Parathyroid adenoma (tissue), 2 donors: ENCODE data around the gene PI4KA.
"Not testable (repeated sequence)": the region's sequence is repeated elsewhere in the genome, so short reads cannot be mapped to it uniquely, and the experiment has no call there.

Source experiments
- H2AFZ ChIP-seq: fragments of 300-600 bp; sonication (generic); one replicate; pipeline ENCODE4 v1.7.0; 2017; ENCODE audit warnings: antibody characterized with exemption, mild to moderate bottlenecking
- H3K27ac ChIP-seq: fragments of 300-600 bp; sonication (generic); one replicate; pipeline ENCODE4 v1.7.0; 2017
- H3K27me3 ChIP-seq: fragments of 300-600 bp; sonication (generic); one replicate; pipeline ENCODE4 v1.7.0; 2017; ENCODE audit warnings: low read length; ENCODE audit not compliant: control insufficient read depth, insufficient read depth
- H3K36me3 ChIP-seq: fragments of 300-600 bp; sonication (generic); one replicate; pipeline ENCODE4 v1.7.0; 2017; ENCODE audit warnings: low read length; ENCODE audit not compliant: control insufficient read depth, insufficient read depth
- H3K4me1 ChIP-seq: fragments of 300-600 bp; sonication (generic); one replicate; pipeline ENCODE4 v1.7.0; 2017; ENCODE audit warnings: control low read depth
- H3K4me2 ChIP-seq: fragments of 300-600 bp; sonication (generic); one replicate; pipeline ENCODE4 v1.7.0; 2017; ENCODE audit warnings: low read length
- H3K4me3 ChIP-seq: fragments of 300-600 bp; sonication (generic); one replicate; pipeline ENCODE4 v1.7.0; 2017; ENCODE audit warnings: low read depth, low read length
- H3K79me2 ChIP-seq: fragments of 300-600 bp; sonication (generic); one replicate; pipeline ENCODE4 v1.7.0; 2017; ENCODE audit warnings: control low read depth
- H3K9ac ChIP-seq: fragments of 300-600 bp; sonication (generic); one replicate; pipeline ENCODE4 v1.7.0; 2017; ENCODE audit warnings: mild to moderate bottlenecking
- H3K9me3 ChIP-seq: fragments of 300-600 bp; sonication (generic); one replicate; pipeline ENCODE4 v1.7.0; 2017; ENCODE audit warnings: low read length; ENCODE audit not compliant: control insufficient read depth
- TF ChIP-seq, protein P1 (sequence below): fragments of 300-600 bp; sonication (generic); IDR thresholded peaks from one replicate; pipeline ENCODE4 v1.7.0; 2017; ENCODE audit warnings: antibody characterized with exemption, mild to moderate bottlenecking
- donor health status: primary hyperparathyroidism.

The PI4KA gene

GRCh38 chr22:20823264-20823663, 35.3 kb downstream of the PI4KA start:
- Histone ChIP-seq H3K9ac (no peak overlapping the region), H3K4me2 (no peak overlapping the region), H3K4me3 (no peak overlapping the region), H3K4me1 (no peaks in the 10 kb centered on the region), H3K27ac (no peak overlapping the region), H3K27me3 (no peaks in the 10 kb centered on the region), H3K9me3 (no peaks in the 10 kb centered on the region), H3K79me2 (no peaks in the 10 kb centered on the region), H3K36me3 (no peaks in the 10 kb centered on the region), H2AFZ (no peak overlapping the region)
- TF ChIP-seq, protein P1, sequence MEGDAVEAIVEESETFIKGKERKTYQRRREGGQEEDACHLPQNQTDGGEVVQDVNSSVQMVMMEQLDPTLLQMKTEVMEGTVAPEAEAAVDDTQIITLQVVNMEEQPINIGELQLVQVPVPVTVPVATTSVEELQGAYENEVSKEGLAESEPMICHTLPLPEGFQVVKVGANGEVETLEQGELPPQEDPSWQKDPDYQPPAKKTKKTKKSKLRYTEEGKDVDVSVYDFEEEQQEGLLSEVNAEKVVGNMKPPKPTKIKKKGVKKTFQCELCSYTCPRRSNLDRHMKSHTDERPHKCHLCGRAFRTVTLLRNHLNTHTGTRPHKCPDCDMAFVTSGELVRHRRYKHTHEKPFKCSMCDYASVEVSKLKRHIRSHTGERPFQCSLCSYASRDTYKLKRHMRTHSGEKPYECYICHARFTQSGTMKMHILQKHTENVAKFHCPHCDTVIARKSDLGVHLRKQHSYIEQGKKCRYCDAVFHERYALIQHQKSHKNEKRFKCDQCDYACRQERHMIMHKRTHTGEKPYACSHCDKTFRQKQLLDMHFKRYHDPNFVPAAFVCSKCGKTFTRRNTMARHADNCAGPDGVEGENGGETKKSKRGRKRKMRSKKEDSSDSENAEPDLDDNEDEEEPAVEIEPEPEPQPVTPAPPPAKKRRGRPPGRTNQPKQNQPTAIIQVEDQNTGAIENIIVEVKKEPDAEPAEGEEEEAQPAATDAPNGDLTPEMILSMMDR = no peak

DNA sequence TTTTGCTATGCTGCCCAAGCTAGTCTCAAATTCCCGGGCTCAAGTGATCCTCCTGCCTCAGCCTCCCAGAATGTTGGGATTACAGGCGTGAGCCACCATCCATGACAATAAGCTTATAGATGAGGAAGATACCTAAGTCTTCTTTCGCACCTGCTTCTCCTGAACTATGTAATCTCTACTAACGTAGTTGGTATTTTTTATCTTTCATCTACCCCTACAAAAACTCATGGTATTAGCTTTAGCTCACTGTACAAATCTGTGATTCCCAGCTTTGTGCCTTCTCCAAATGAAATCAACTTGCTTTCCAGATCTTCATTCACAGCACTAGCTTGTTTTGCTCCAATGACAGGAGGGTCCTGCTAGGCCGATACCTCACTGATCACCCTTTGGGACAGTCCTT, 36.4 kb downstream of the PI4KA start:
- H3K9ac ChIP-seq = no peak overlapping the region
- no peaks in the 10 kb centered on the region for H3K9me3 ChIP-seq
- no peak overlapping the region for H3K27ac ChIP-seq
- H3K4me1 ChIP-seq = no peaks in the 10 kb centered on the region
- no peak overlapping the region for H3K4me3 ChIP-seq
- no peaks in the 10 kb centered on the region for H3K36me3 ChIP-seq
- H2AFZ ChIP-seq = no peak overlapping the region
- TF ChIP-seq, protein P1 = no peak
- H3K4me2 ChIP-seq = no peak overlapping the region
- no peaks in the 10 kb centered on the region for H3K27me3 ChIP-seq
- H3K79me2 ChIP-seq = no peaks in the 10 kb centered on the region

- H3K9ac ChIP-seq, H3K4me1 ChIP-seq, H3K79me2 ChIP-seq, H3K27me3 ChIP-seq, H3K4me3 ChIP-seq, H3K4me2 ChIP-seq, H3K36me3 ChIP-seq, H2AFZ ChIP-seq, H3K27ac ChIP-seq, H3K9me3 ChIP-seq: not testable (repeated sequence)
Measured at GRCh38 chr22:20821717-20822239, 36.8 kb downstream of the PI4KA start.

DNA sequence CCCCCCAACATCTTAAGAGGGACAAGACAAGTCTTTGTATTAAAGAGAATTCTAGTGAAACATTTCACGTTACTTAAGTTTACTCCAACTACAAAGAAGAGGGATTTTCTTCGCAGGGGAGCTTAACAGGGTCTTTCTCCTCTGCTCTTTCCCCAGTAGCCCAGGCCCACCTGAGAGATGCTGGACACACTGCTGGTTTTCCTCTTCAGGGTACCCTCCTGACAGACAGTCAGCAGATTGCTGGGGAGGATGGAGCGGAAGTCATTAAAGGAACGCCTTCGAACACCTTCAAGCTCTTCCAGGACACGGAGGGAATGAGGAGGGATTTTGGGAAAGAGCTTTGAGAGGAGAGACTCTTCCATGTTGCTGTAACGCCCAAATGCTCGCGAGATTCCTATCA, 39.1 kb downstream of the PI4KA start:
- no peaks in the 10 kb centered on the region for H3K9me3 ChIP-seq
- no peak overlapping the region for H3K27ac ChIP-seq
- H3K4me2 ChIP-seq = no peak overlapping the region
- H2AFZ ChIP-seq = no peak overlapping the region
- TF ChIP-seq, protein P1 = no peak
- no peak overlapping the region for H3K9ac ChIP-seq
- H3K27me3 ChIP-seq = no peaks in the 10 kb centered on the region
- H3K4me3 ChIP-seq = no peak overlapping the region
- no peaks in the 10 kb centered on the region for H3K4me1 ChIP-seq
- no peaks in the 10 kb centered on the region for H3K36me3 ChIP-seq
- H3K79me2 ChIP-seq = no peaks in the 10 kb centered on the region

DNA sequence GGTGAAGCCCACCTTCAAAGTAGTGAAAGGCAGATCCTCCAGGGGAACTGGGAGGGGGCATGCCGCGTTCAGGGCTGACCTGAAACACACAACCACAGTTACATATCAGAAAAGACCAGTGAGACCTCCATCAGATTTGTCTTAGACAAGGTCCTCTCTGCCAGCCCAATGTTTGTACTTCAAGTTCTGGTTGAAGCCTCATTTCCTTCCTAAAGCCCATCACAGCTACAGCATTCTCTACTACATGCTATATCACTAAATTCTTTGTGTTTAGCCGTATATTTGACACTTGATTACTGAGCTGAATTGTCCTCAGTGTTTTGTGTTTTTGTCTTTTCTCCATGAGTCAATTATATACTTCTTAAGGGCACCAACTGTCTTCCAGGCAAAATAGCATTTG, 40.1 kb downstream of the PI4KA start:
- Histone ChIP-seq H3K4me1 (no peaks in the 10 kb centered on the region), H3K36me3 (no peaks in the 10 kb centered on the region)
- TF ChIP-seq, protein P1 = no peak

More for the DNA sequence above, 40.1 kb downstream of the PI4KA start:
- no peak overlapping the region for H3K9ac ChIP-seq
- H3K27ac ChIP-seq = no peak overlapping the region
- no peak overlapping the region for H3K4me3 ChIP-seq
- no peaks in the 10 kb centered on the region for H3K27me3 ChIP-seq
- H3K79me2 ChIP-seq = no peaks in the 10 kb centered on the region
- no peak overlapping the region for H3K4me2 ChIP-seq
- no peak overlapping the region for H2AFZ ChIP-seq
- no peaks in the 10 kb centered on the region for H3K9me3 ChIP-seq
